Sigmoid colon (tissue), 4 donors: ENCODE measurements around the gene PDE4D.

Experiments
- CTCF ChIP-seq, 4 experiments: fragments of 450-650 bp in 3 of 4; fragments of 200-600 bp in 1 of 4; IDR thresholded peaks; one replicate each; pipeline ENCODE4 v1.5.1; 2016 to 2019; ENCODE audit warnings: antibody characterized with exemption in 4 of 4, mild to moderate bottlenecking in 3 of 4, moderate library complexity in 2 of 4
- EP300 ChIP-seq, 4 donors: sonication (generic); formaldehyde crosslinking; IDR thresholded peaks; one replicate each; pipeline ENCODE4 v1.6.1; 2017; ENCODE audit warnings: antibody characterized with exemption in 4 of 4
- POLR2A ChIP-seq, 2 donors: fragments of 450-650 bp; IDR thresholded peaks; one replicate each; pipeline ENCODE4 v1.6.1; 2016; ENCODE audit warnings: antibody characterized with exemption in 2 of 2, mild to moderate bottlenecking in 2 of 2, moderate library complexity in 2 of 2
- POLR2AphosphoS5 ChIP-seq, 4 donors: sonication (generic); formaldehyde crosslinking; IDR thresholded peaks; one replicate each; pipeline ENCODE4 v1.6.1; 2017; ENCODE audit warnings: antibody characterized with exemption in 4 of 4

- TF ChIP-seq EP300 (IDR thresholded peaks at IDR 0.05) (no peak), CTCF (IDR thresholded peaks at IDR 0.05) (no peak), POLR2AphosphoS5 (IDR thresholded peaks at IDR 0.05) (no peak), POLR2A (IDR thresholded peaks at IDR 0.05) (no peak)
Observed at GRCh38 chr5:59125011-59125961, 768.2 kb downstream of the PDE4D start.
